ENCODE measurements around the gene CGN.

The CGN gene, protein sequence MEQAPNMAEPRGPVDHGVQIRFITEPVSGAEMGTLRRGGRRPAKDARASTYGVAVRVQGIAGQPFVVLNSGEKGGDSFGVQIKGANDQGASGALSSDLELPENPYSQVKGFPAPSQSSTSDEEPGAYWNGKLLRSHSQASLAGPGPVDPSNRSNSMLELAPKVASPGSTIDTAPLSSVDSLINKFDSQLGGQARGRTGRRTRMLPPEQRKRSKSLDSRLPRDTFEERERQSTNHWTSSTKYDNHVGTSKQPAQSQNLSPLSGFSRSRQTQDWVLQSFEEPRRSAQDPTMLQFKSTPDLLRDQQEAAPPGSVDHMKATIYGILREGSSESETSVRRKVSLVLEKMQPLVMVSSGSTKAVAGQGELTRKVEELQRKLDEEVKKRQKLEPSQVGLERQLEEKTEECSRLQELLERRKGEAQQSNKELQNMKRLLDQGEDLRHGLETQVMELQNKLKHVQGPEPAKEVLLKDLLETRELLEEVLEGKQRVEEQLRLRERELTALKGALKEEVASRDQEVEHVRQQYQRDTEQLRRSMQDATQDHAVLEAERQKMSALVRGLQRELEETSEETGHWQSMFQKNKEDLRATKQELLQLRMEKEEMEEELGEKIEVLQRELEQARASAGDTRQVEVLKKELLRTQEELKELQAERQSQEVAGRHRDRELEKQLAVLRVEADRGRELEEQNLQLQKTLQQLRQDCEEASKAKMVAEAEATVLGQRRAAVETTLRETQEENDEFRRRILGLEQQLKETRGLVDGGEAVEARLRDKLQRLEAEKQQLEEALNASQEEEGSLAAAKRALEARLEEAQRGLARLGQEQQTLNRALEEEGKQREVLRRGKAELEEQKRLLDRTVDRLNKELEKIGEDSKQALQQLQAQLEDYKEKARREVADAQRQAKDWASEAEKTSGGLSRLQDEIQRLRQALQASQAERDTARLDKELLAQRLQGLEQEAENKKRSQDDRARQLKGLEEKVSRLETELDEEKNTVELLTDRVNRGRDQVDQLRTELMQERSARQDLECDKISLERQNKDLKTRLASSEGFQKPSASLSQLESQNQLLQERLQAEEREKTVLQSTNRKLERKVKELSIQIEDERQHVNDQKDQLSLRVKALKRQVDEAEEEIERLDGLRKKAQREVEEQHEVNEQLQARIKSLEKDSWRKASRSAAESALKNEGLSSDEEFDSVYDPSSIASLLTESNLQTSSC

DNA sequence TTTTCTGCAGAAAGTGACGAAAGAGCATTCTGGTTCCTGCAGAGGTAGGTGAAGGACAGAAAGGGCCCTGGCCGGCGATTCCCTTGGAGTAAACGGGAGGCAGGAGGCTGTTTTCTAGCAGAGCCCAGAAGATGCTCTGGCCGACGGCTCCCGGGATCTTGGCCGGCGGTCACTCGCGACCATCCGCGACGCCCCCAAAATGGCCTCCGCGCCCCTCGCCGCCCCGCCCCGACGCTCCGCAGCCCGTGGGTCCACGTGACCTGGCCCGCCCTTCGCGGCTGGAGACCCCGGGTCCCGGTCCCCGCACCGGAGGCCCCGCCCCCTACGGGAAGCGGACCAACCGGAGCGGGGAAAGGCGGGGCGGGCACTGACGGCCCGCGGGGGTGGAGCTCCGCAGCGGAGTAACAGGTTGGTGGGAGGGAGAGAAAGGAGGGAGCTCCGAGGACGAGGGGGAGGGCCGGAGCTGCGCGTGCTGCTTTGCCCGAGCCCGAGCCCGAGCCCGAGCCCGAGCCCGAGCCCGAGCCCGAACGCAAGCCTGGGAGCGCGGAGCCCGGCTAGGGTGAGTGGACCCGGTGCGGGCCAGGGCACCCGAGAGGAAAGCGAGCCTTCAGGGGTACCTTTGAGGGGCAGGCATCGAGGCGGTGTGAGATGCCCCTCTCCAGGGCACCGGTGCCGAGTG lies at the start of gene CGN:
CGN (plus strand) TSS at position 431 of the 679 bp plus-strand sequence. CDS start 7,133 bp downstream, outside the sequence.
- Mint-ChIP-seq H3K4me3 (peak within 1 kb of the TSS; percentile 88), H3K27me3 (ENCODE audit: low read depth, poor library complexity) (peaks cover 35% of the 10 kb centered on the region), H3K9me3 (no peaks in the 10 kb centered on the region), H3K36me3 (ENCODE audit: low read depth) (no peaks in the 10 kb centered on the region), H3K27ac (no peak within 1 kb of the TSS), H3K4me1 (peaks cover 43% of the 10 kb centered on the region)
- DNase-seq, result peak; percentile 96
- TF ChIP-seq, protein P1, sequence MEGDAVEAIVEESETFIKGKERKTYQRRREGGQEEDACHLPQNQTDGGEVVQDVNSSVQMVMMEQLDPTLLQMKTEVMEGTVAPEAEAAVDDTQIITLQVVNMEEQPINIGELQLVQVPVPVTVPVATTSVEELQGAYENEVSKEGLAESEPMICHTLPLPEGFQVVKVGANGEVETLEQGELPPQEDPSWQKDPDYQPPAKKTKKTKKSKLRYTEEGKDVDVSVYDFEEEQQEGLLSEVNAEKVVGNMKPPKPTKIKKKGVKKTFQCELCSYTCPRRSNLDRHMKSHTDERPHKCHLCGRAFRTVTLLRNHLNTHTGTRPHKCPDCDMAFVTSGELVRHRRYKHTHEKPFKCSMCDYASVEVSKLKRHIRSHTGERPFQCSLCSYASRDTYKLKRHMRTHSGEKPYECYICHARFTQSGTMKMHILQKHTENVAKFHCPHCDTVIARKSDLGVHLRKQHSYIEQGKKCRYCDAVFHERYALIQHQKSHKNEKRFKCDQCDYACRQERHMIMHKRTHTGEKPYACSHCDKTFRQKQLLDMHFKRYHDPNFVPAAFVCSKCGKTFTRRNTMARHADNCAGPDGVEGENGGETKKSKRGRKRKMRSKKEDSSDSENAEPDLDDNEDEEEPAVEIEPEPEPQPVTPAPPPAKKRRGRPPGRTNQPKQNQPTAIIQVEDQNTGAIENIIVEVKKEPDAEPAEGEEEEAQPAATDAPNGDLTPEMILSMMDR (IDR thresholded peaks at IDR 0.05), result no peak

GRCh38 chr1:151461694-151462093 lies 49.5 kb upstream of the CGN start:
- H3K27ac Mint-ChIP-seq, result no peak overlapping the region
- H3K4me1 Mint-ChIP-seq, result peaks cover 13% of the 10 kb centered on the region
- no peaks in the 10 kb centered on the region for H3K36me3 Mint-ChIP-seq (ENCODE audit: low read depth)
- H3K9me3 Mint-ChIP-seq, result no peaks in the 10 kb centered on the region
- H3K4me3 Mint-ChIP-seq, result no peak overlapping the region
- TF ChIP-seq, protein P1 (IDR thresholded peaks at IDR 0.05), result no peak
- peaks cover 48% of the 10 kb centered on the region for H3K27me3 Mint-ChIP-seq (ENCODE audit: low read depth, poor library complexity)
- DNase-seq, result no peak

GRCh38 chr1:151465026-151465425 lies 46.2 kb upstream of the CGN start:
- Mint-ChIP-seq H3K36me3 (ENCODE audit: low read depth) (no peaks in the 10 kb centered on the region), H3K4me1 (no peaks in the 10 kb centered on the region), H3K27ac (no peak overlapping the region), H3K27me3 (ENCODE audit: low read depth, poor library complexity) (peaks cover 56% of the 10 kb centered on the region), H3K4me3 (no peak overlapping the region), H3K9me3 (no peaks in the 10 kb centered on the region)
- TF ChIP-seq, protein P1 (IDR thresholded peaks at IDR 0.05), result no peak
- no peak for DNase-seq

DNA sequence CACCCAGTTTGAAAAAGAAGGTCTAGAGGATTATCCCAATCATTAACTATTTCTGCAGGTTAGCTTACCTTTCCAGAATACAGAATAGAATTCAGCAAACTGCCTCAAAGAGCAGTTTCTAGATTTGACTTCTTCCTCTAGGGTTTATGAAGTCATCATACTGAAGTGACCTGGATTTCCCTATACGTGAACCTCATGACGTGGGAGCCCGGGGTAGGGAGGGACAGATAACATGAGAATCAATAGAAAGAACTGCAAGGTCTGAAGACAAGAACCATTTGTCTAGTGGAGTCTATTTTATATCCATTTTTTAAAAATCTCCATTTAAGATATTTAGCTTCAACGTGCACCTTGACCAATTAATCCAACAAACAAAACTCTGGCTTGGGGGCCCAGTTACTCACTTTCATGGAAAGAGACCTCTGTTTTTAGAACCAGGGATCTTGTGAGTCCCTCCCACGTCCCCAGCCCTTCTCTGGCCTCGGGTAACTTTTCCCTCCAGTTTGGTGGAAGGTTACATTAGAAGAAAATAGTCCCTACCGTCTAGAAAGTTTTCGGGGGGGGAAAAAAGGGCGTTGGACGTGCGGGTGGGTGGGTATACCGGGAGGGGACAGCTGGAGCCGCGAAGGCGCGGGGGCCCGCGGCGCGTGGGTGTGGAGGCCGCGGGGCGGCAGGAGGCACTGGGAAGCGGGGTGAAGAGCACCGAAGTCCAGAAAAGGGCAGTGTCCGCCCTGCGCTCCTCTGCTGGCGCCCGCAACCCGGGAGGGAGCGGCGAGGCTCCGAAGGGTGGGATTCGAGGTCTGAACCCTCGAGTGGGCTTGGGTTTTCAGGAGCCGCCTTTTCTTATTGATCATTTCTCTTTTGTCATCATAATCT lies 38.1 kb upstream of the CGN start:
- TF ChIP-seq, protein P1 (IDR thresholded peaks at IDR 0.05), result no peak
- H3K27ac Mint-ChIP-seq, result no peak overlapping the region
- H3K9me3 Mint-ChIP-seq, result no peaks in the 10 kb centered on the region

DNA sequence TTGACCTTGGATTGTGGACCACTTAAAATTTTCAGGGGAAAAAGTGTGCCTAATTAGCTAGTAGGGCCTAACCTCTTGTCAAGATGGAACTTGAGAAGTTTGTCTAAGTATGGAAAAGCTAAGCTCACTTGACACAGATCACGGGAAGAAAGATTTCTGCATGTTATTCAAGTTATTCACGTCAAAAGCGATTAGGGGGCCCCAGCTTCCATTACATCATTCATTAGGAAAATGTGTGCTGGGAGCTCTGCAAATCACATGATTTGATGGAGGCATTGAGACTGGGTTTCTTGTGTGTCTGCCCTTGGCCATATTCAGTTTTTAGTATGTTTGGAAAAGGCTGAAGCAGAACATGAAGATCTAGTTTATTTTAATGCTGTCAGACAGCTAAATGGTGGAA lies 36.4 kb upstream of the CGN start:
- peaks cover 6% of the 10 kb centered on the region for H3K4me1 Mint-ChIP-seq
- no peak overlapping the region for H3K27ac Mint-ChIP-seq
- no peaks in the 10 kb centered on the region for H3K36me3 Mint-ChIP-seq (ENCODE audit: low read depth)
- no peak overlapping the region for H3K4me3 Mint-ChIP-seq
- no peaks in the 10 kb centered on the region for H3K9me3 Mint-ChIP-seq
- no peak for DNase-seq
- TF ChIP-seq, protein P1 (IDR thresholded peaks at IDR 0.05), result no peak
- H3K27me3 Mint-ChIP-seq (ENCODE audit: low read depth, poor library complexity), result peaks cover 40% of the 10 kb centered on the region

More for the DNA sequence above, 38.1 kb upstream of the CGN start:
- no peaks in the 10 kb centered on the region for H3K36me3 Mint-ChIP-seq (ENCODE audit: low read depth)
- H3K27me3 Mint-ChIP-seq (ENCODE audit: low read depth, poor library complexity), result peaks cover 45% of the 10 kb centered on the region
- peak overlapping the region; percentile 70 for H3K4me3 Mint-ChIP-seq
- H3K4me1 Mint-ChIP-seq, result peaks cover 6% of the 10 kb centered on the region
- peak; percentile 30 for DNase-seq

All from nephron progenitor cell (in vitro differentiated cells).